ENCODE data around the gene IL4R.

IL4R gene

GRCh38 chr16:27359051-27359450 lies 45.3 kb downstream of the IL4R start:
- no peak for DNase-seq (ENCODE audit: low read depth in 2 of 2)

GRCh38 chr16:27359615-27360014 lies 45.8 kb downstream of the IL4R start:
- no peak for DNase-seq (ENCODE audit: low read depth in 2 of 2)

- DNase-seq (ENCODE audit: low read depth in 2 of 2), result no peak
Observed at GRCh38 chr16:27361987-27362386, 48.2 kb downstream of the IL4R start.

GRCh38 chr16:27362570-27363245 lies 48.9 kb downstream of the IL4R start:
- DNase-seq (ENCODE audit: low read depth in 2 of 2), result no peak

GRCh38 chr16:27363246-27363632 lies 49.5 kb downstream of the IL4R start:
- DNase-seq (ENCODE audit: low read depth in 2 of 2), result no peak

GRCh38 chr16:27363797-27364196 lies 50.0 kb downstream of the IL4R start:
- no peak for DNase-seq (ENCODE audit: low read depth in 2 of 2)

- DNase-seq (ENCODE audit: low read depth in 2 of 2), result no peak
Observed at GRCh38 chr16:27364493-27365141, 50.8 kb downstream of the IL4R start.

GRCh38 chr16:27365142-27366089 lies 51.6 kb downstream of the IL4R start:
- no peak for DNase-seq (ENCODE audit: low read depth in 2 of 2)

GRCh38 chr16:27366687-27367460 lies 53.1 kb downstream of the IL4R start:
- no peak for DNase-seq (ENCODE audit: low read depth in 2 of 2)

GRCh38 chr16:27367461-27368357 lies 53.9 kb downstream of the IL4R start:
- DNase-seq (ENCODE audit: low read depth in 2 of 2), result peak; percentile 86 to 91

- no peak for DNase-seq (ENCODE audit: low read depth in 2 of 2)
Observed at GRCh38 chr16:27368358-27368722, 54.6 kb downstream of the IL4R start.

- DNase-seq (ENCODE audit: low read depth in 2 of 2), result no peak
Observed at GRCh38 chr16:27369806-27370205, 56.0 kb downstream of the IL4R start.

GRCh38 chr16:27370318-27370717 lies 56.5 kb downstream of the IL4R start:
- no peak for DNase-seq (ENCODE audit: low read depth in 2 of 2)

GRCh38 chr16:27373312-27373711 lies 59.5 kb downstream of the IL4R start:
- DNase-seq (ENCODE audit: low read depth in 2 of 2), result no peak

GRCh38 chr16:27374221-27374803 lies 60.5 kb downstream of the IL4R start:
- DNase-seq (ENCODE audit: low read depth in 2 of 2), result no peak

- peak; percentile 56 to 71 for DNase-seq (ENCODE audit: low read depth in 2 of 2)
Observed at GRCh38 chr16:27374804-27375425, 61.1 kb downstream of the IL4R start.

GRCh38 chr16:27377666-27378485 lies 64.1 kb downstream of the IL4R start:
- no peak for DNase-seq (ENCODE audit: low read depth in 2 of 2)

GRCh38 chr16:27378871-27379481 lies 65.2 kb downstream of the IL4R start:
- DNase-seq (ENCODE audit: low read depth in 2 of 2), result peak in 1 of 2 donors; percentile 52

GRCh38 chr16:27379919-27380318 lies 66.1 kb downstream of the IL4R start:
- DNase-seq (ENCODE audit: low read depth in 2 of 2), result no peak

All from stimulated activated CD4-positive, alpha-beta T cell treated with anti-CD3 and anti-CD28 coated beads, Interleukin-15, amount 100 ng/mL, for 48 hours (primary cell).